Rectal smooth muscle tissue (tissue), 1 donor: ENCODE measurements around the gene SLC31A1.
"Not testable (repeated sequence)": the region's sequence is repeated elsewhere in the genome, so short reads cannot be mapped to it uniquely, and the experiment has no call there.

Experiments used
- H3K27ac ChIP-seq: one replicate; pipeline ENCODE4 v1.7.0; 2013; ENCODE audit warnings: low read depth, low read length, inconsistent platforms
- H3K27me3 ChIP-seq: one replicate; pipeline ENCODE4 v1.7.0; 2013; ENCODE audit warnings: low read length; ENCODE audit not compliant: control insufficient read depth, insufficient read depth
- H3K36me3 ChIP-seq: one replicate; pipeline ENCODE4 v1.7.0; 2013; ENCODE audit warnings: low read length; ENCODE audit not compliant: control insufficient read depth, insufficient read depth
- H3K4me1 ChIP-seq: one replicate; pipeline ENCODE4 v1.7.0; 2013; ENCODE audit warnings: low read length; ENCODE audit not compliant: control insufficient read depth, insufficient read depth
- H3K4me3 ChIP-seq: one replicate; pipeline ENCODE4 v1.7.0; 2013; ENCODE audit warnings: low read length
- H3K9ac ChIP-seq: one replicate; pipeline ENCODE4 v1.7.0; 2013; ENCODE audit warnings: low read length

Gene SLC31A1

GRCh38 chr9:113249661-113250060, 28.3 kb downstream of the SLC31A1 start:
- not testable (repeated sequence) for H3K36me3 ChIP-seq, H3K27me3 ChIP-seq, H3K4me3 ChIP-seq, H3K9ac ChIP-seq, H3K27ac ChIP-seq, H3K4me1 ChIP-seq

DNA sequence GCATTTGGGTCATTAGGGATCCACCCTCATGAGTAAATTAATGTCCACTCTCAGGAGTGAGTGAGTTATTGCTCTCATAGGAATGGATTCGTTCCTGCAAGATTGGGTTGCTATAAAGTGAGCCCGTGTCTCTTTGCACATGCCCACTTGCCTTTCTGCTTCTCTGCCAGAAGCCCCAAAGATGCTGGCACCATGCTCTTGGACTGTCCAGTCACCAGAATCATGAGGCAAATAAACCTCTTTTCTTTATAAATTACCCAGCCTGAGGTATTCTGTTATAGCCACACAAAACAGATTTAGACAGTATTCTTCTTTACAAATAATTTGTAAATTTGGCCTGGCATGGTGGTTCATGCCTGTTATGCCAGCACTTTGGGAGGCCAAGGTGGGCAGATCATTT, 29.5 kb downstream of the SLC31A1 start:
- Histone ChIP-seq H3K27me3 (no peaks in the 10 kb centered on the region), H3K36me3 (no peaks in the 10 kb centered on the region), H3K27ac (no peak overlapping the region), H3K4me3 (no peak overlapping the region), H3K9ac (no peak overlapping the region), H3K4me1 (no peaks in the 10 kb centered on the region)

- H3K27ac ChIP-seq: no peak overlapping the region
Observed at GRCh38 chr9:113254991-113255390, 33.6 kb downstream of the SLC31A1 start.

GRCh38 chr9:113255438-113255837, 34.1 kb downstream of the SLC31A1 start:
- no peaks in the 10 kb centered on the region for H3K4me1 ChIP-seq
- no peaks in the 10 kb centered on the region for H3K27me3 ChIP-seq
- peaks cover 5% of the 10 kb centered on the region for H3K36me3 ChIP-seq
- H3K27ac ChIP-seq: no peak overlapping the region
- no peak overlapping the region for H3K9ac ChIP-seq
- H3K4me3 ChIP-seq: no peak overlapping the region

More at GRCh38 chr9:113254991-113255390, 33.6 kb downstream of the SLC31A1 start:
- Histone ChIP-seq H3K9ac (no peak overlapping the region), H3K4me3 (no peak overlapping the region), H3K4me1 (no peaks in the 10 kb centered on the region), H3K27me3 (no peaks in the 10 kb centered on the region), H3K36me3 (peaks cover under 1% of the 10 kb centered on the region)

- Histone ChIP-seq H3K27ac (no peak overlapping the region), H3K36me3 (peaks cover 5% of the 10 kb centered on the region), H3K9ac (no peak overlapping the region)
Observed at GRCh38 chr9:113257863-113258262, 36.5 kb downstream of the SLC31A1 start.

DNA sequence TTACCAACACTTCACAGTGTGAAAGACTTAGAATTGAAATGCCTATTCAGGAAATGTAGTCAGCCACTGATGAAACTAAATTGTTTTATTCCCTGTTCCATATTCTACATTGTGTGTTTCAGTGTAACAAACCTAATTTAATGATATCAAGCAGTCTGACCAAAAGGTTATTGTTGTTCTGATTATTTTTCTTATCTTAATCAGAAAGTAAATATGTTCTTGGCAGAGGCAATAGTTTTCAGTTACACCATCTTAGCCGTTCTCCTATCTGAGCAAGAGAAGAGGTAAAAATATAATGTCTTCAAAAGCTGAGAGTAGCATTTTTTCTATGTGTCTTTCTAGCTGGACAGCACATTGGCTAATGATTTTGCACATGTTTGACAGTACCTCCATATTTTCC, 36.9 kb downstream of the SLC31A1 start:
- H3K36me3 ChIP-seq: peaks cover 5% of the 10 kb centered on the region

More at GRCh38 chr9:113257863-113258262, 36.5 kb downstream of the SLC31A1 start:
- Histone ChIP-seq H3K4me3 (no peak overlapping the region), H3K4me1 (no peaks in the 10 kb centered on the region), H3K27me3 (no peaks in the 10 kb centered on the region)

GRCh38 chr9:113261917-113262671, 40.8 kb downstream of the SLC31A1 start:
- Histone ChIP-seq H3K4me1 (no peaks in the 10 kb centered on the region), H3K27me3 (no peaks in the 10 kb centered on the region), H3K36me3 (peaks cover 7% of the 10 kb centered on the region), H3K27ac (no peak overlapping the region), H3K4me3 (no peak overlapping the region), H3K9ac (no peak overlapping the region)

More for the DNA sequence above, 36.9 kb downstream of the SLC31A1 start:
- H3K4me1 ChIP-seq: no peaks in the 10 kb centered on the region
- no peak overlapping the region for H3K4me3 ChIP-seq
- H3K27me3 ChIP-seq: no peaks in the 10 kb centered on the region
- no peak overlapping the region for H3K27ac ChIP-seq
- no peak overlapping the region for H3K9ac ChIP-seq

GRCh38 chr9:113266174-113266573, 44.8 kb downstream of the SLC31A1 start:
- Histone ChIP-seq H3K9ac (no peak overlapping the region), H3K36me3 (peaks cover 8% of the 10 kb centered on the region), H3K4me1 (no peaks in the 10 kb centered on the region), H3K4me3 (no peak overlapping the region), H3K27ac (no peak overlapping the region), H3K27me3 (no peaks in the 10 kb centered on the region)

DNA sequence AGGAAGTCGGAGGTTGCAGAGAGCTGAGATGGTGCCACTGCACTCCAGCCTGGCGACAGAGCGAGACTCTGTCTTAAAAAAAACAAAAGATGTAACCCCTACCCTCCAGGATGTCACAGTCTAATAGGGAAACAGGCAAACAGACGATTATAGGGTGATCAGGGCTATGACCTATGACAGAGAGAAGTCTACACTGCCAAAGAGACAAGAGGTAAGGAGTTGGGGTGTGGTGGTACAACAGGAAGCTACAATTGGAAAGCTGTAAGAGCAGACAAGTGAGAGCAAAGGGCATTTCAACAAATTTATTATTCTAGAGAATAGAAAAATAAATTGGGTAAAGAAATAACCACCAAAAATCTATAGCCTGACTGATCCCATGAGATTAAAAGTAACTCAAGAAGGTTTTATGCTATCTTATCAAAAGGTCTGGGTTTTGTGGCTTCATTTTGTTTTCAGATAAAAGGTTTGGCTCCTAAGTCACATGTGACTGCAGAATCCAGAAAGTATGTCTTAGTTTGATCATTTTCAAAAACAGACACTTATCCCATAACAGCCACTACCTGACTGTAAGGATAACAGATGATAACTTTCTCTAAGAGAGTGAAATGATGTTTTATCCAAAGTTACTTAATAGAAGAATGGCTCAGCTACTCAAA, 46.7 kb downstream of the SLC31A1 start:
- H3K27ac ChIP-seq: no peak overlapping the region
- no peaks in the 10 kb centered on the region for H3K4me1 ChIP-seq
- H3K9ac ChIP-seq: no peak overlapping the region
- peaks cover 18% of the 10 kb centered on the region for H3K36me3 ChIP-seq
- H3K4me3 ChIP-seq: no peak overlapping the region
- H3K27me3 ChIP-seq: no peaks in the 10 kb centered on the region

DNA sequence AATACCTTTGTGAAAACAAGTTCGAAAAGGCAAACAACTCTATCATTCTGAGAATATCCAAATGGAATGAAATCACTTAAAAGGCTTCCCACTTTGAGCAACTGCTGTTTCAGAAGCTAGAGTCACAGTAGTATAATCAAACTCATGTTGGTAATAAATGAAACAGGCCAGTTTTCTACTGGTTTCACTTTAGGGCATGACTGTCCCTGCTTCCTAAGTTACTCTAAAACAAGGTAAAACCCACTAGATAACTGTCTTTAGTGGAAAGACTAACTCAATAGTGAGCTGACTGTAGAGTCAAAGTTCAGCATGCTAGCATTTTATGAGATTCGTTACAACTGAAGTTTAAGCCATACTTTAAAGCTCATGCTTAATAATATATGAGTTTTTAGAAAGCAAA, 48.0 kb downstream of the SLC31A1 start:
- Histone ChIP-seq H3K36me3 (peaks cover 18% of the 10 kb centered on the region), H3K27me3 (no peaks in the 10 kb centered on the region), H3K9ac (no peak overlapping the region), H3K4me1 (no peaks in the 10 kb centered on the region), H3K27ac (no peak overlapping the region), H3K4me3 (no peak overlapping the region)

DNA sequence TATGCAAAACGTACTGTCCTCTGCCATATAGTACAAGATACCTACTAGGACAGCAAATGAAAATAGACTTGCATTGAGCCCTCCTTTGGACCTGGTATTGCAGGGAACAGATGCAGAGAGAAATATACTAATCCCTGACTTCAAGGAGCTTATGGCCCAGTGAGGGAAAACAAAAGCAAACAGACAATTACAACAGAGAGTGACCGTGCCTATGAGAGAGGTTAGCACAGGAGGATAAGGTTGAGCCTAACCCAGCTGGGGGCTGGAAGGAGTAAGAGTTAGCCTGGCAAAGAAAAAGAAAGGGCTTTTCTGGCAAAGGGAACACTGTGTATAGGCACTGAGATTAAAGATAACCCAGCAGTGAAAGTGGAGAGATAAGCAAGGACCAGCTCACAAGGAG, 48.5 kb downstream of the SLC31A1 start:
- Histone ChIP-seq H3K36me3 (peaks cover 18% of the 10 kb centered on the region), H3K4me1 (no peaks in the 10 kb centered on the region), H3K27ac (no peak overlapping the region), H3K27me3 (no peaks in the 10 kb centered on the region), H3K9ac (no peak overlapping the region), H3K4me3 (no peak overlapping the region)

DNA sequence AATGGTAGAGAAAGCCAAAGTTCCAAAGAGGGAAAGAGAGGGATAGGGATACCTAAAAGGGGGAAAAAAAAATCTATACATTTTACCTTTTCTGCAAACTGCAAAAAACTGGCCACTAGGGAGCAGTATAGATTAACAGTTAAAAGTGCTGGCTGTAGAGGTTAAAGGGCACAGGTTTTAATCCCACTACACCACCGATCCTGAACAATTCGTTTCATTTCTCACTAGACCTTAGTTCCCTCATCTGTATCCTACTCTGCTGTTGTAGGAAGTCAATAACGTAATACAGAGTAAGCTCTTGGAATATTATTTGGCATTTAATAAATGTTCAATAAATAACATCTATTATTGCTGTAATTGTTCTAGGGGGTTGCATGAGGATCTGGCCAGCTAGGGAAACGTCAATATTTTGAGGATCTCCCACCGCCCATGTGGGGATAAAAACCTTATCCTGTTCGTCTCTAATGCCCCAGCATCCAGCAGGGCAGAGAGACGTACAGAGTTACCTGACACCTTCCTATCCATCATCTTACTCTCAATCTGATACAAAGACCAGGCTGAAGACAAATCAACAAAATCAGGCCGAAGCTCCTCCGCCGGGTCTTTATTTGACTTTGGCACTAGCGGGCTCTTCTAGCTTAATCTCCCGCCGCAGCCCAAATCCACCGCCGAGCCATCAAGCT, 53.3 kb downstream of the SLC31A1 start:
- Histone ChIP-seq H3K4me1 (peaks cover 7% of the 10 kb centered on the region), H3K27me3 (no peaks in the 10 kb centered on the region), H3K9ac (peak overlapping the region; percentile 49), H3K36me3 (peaks cover 18% of the 10 kb centered on the region), H3K27ac (peak overlapping the region; percentile 97), H3K4me3 (peak overlapping the region; percentile 100)
